Activated naive CD8-positive, alpha-beta T cell treated with anti-CD3 and anti-CD28 coated beads for 36 hours (primary cell): ENCODE data around the gene METTL9. TPM values are rescaled to one million over a fixed set of nuclear protein-coding genes. Genes with fewer than 3 reads are reported as not detected.
"Not testable (repeated sequence)": the region's sequence is repeated elsewhere in the genome, so short reads cannot be mapped to it uniquely, and the experiment has no call there.

ENCODE experiments used
- DNase-seq: peaks from one replicate; pipeline ENCODE4 v3.0.0; 2021
- H3K27ac Mint-ChIP-seq: one replicate; pipeline ENCODE4 v1.8.0; 2022; ENCODE audit warnings: mild to moderate bottlenecking, moderate library complexity, mixed read lengths
- H3K27me3 Mint-ChIP-seq: one replicate; pipeline ENCODE4 v1.8.0; 2022; ENCODE audit warnings: mild to moderate bottlenecking, mixed read lengths
- H3K36me3 Mint-ChIP-seq: one replicate; pipeline ENCODE4 v1.8.0; 2021; ENCODE audit warnings: mild to moderate bottlenecking, mixed read lengths
- H3K4me1 Mint-ChIP-seq: one replicate; pipeline ENCODE4 v1.8.0; 2021; ENCODE audit warnings: mixed read lengths
- H3K4me3 Mint-ChIP-seq: one replicate; pipeline ENCODE4 v1.8.0; 2022; ENCODE audit warnings: mild to moderate bottlenecking, moderate library complexity, mixed read lengths
- H3K9me3 Mint-ChIP-seq: one replicate; pipeline ENCODE4 v1.8.0; 2022; ENCODE audit warnings: mixed read lengths
- total RNA-seq, 2 experiments: library from RNA; stranded (reverse); gene quantifications; one replicate each; pipeline ENCODE4 v1.2.3, GENCODE V29; 2021

METTL9 gene
- total RNA-seq, 2 experiments from 2014 or later: 99.5 to 102 TPM

DNA sequence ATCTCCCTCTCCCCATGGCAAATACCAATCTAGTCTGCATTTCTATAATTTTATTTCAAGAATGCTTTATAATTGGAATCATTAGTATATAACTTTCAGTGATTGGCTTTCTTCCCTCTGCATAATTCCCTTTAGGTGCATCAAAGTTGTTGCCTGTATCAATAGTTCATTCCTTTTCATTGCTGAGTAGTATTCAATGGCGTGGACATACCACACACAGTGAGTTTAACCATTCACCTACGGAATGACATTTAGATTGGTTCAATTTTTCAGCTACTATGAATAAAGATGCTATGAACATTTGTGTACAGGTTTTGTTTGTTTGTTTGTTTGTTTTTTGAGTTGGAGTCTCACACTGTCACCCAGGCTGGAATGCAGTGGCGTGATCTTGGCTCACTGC is 74.1 kb downstream of the METTL9 start:
- H3K4me3 Mint-ChIP-seq: no peak overlapping the region
- H3K27ac Mint-ChIP-seq: no peak overlapping the region
- peaks cover 8% of the 10 kb centered on the region for H3K9me3 Mint-ChIP-seq
- no peak for DNase-seq
- H3K4me1 Mint-ChIP-seq: no peaks in the 10 kb centered on the region
- no peaks in the 10 kb centered on the region for H3K27me3 Mint-ChIP-seq
- H3K36me3 Mint-ChIP-seq: no peaks in the 10 kb centered on the region

DNA sequence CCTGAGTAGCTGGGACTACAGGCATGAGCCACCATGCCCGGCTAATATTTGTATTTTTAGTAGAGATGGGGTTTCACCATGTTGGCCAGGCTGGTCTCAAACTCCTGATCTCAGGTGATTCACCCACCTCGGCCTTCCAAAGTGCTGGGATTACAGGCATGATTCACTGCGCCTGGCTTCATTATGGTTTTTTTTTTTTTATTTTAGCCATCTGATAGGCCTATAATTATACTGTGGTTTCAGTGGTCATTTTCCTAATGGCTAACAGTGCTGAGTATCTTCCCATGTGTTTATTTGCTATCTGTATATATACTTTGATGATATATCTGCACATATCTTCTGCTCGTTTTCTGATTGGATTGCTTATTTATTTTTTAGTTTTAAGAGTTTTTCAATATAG is 75.1 kb downstream of the METTL9 start:
- H3K9me3 Mint-ChIP-seq, H3K4me3 Mint-ChIP-seq, H3K27ac Mint-ChIP-seq, H3K4me1 Mint-ChIP-seq, DNase-seq, H3K27me3 Mint-ChIP-seq, H3K36me3 Mint-ChIP-seq: not testable (repeated sequence)

DNA sequence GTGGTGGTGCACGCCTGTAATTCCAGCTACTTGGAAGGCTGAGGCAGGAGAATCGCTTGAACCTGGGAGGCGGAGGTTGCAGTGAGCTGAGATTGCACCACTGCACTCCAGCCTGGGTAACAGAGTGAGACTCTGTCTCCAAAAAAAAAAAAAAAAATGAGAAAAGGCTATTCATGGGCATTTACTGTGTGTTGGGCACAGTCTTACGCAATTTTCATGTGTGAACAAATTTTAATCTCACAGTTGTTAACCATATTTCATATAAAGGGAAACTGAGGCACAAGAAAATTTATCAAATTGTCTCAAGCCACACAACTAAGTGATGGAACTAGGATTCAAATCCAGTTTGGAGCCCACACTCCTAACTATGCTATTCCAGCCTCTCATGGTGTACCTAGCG is 81.3 kb downstream of the METTL9 start:
- DNase-seq, H3K27ac Mint-ChIP-seq, H3K36me3 Mint-ChIP-seq, H3K4me3 Mint-ChIP-seq, H3K4me1 Mint-ChIP-seq, H3K9me3 Mint-ChIP-seq, H3K27me3 Mint-ChIP-seq: not testable (repeated sequence)

DNA sequence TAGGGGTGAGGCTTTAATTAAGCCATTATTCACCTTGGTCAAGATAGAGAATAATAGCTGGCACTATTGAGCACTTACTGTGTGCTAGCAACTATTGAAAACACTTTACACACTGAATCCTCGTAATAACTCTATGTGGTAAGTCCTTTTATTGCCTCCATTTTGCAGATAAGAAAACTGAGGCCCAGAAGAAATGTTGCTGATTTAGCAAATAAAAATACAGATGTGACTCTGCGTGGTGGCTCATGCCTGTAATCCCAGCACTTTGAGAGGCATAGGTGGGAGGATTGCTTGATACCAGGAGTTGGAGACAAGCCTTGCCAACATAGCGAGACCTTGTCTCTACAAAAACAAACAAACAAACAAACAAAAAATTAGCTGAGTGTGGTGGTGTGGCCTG is 83.8 kb downstream of the METTL9 start:
- DNase-seq: no peak
- no peaks in the 10 kb centered on the region for H3K27me3 Mint-ChIP-seq
- no peaks in the 10 kb centered on the region for H3K36me3 Mint-ChIP-seq
- no peak overlapping the region for H3K4me3 Mint-ChIP-seq
- H3K9me3 Mint-ChIP-seq: no peaks in the 10 kb centered on the region
- H3K27ac Mint-ChIP-seq: no peak overlapping the region
- no peaks in the 10 kb centered on the region for H3K4me1 Mint-ChIP-seq

DNA sequence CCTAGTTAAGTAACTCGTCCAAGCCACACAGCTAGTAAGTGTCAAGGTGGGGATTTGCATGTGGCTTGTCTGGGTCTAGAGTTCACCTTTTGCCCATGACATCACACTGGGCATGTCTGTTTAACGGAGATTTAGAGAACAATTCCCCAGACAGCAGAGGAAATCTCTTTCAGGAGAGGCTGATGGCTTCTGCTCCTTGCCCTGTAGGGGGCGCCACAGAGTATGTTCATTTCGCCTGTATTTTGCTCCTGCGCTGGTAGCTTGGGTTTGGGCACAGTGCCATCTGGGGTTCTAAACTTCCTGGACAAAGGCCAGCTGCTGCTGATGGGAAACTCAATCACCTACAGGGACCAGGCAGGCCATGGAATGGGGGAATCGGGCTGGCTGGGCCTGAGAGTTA is 84.8 kb downstream of the METTL9 start:
- H3K36me3 Mint-ChIP-seq: no peaks in the 10 kb centered on the region

DNA sequence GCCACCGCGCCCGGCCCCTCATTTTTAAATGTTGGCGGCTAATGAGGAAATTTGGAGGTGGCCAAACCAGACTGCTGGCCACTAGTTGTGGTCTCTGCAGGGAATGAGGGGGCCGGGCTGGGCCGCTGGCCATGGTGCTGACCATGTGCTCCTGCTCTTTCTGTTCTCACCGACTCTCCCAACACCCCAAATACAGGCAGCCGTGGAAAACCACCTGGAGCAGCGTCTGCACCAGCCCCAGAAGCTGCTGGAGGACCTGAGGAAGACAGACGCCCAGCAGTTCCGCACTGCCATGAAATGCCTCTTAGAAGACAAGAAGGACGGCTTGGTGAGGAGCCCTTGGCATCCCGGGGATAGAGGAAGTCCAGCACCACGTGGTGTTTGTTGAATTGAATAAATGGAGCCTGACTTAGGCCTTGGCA is 85.7 kb downstream of the METTL9 start:
- H3K27ac Mint-ChIP-seq: no peak overlapping the region
- H3K27me3 Mint-ChIP-seq: no peaks in the 10 kb centered on the region
- no peaks in the 10 kb centered on the region for H3K9me3 Mint-ChIP-seq
- H3K36me3 Mint-ChIP-seq: no peaks in the 10 kb centered on the region
- H3K4me1 Mint-ChIP-seq: no peaks in the 10 kb centered on the region
- H3K4me3 Mint-ChIP-seq: no peak overlapping the region
- no peak for DNase-seq

More for the DNA sequence above, 84.8 kb downstream of the METTL9 start:
- DNase-seq: peak; percentile 34
- H3K4me3 Mint-ChIP-seq: no peak overlapping the region
- H3K27ac Mint-ChIP-seq: no peak overlapping the region
- H3K4me1 Mint-ChIP-seq: no peaks in the 10 kb centered on the region
- no peaks in the 10 kb centered on the region for H3K27me3 Mint-ChIP-seq
- H3K9me3 Mint-ChIP-seq: no peaks in the 10 kb centered on the region

DNA sequence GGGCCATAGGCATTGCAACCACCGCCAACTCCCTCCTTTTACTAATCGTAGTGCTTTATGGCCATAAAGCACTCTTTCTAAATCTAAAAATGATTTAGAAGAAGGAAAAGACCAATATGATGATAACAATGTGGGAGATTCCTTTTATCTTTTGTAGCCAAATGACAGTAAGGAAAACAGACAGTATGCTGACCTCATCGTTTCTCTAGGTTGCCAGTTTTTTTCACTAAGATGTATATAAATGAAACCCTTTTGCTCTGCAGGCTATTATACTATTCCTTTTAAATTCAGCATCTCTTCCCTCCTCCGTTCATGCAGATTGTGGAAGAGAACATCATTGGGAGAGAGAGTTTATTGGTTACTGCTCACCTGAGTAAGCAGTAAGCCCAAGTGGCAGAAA is 89.7 kb downstream of the METTL9 start:
- Mint-ChIP-seq H3K4me1 (no peaks in the 10 kb centered on the region), H3K9me3 (no peaks in the 10 kb centered on the region), H3K36me3 (no peaks in the 10 kb centered on the region), H3K27me3 (no peaks in the 10 kb centered on the region), H3K4me3 (no peak overlapping the region), H3K27ac (no peak overlapping the region)
- no peak for DNase-seq

DNA sequence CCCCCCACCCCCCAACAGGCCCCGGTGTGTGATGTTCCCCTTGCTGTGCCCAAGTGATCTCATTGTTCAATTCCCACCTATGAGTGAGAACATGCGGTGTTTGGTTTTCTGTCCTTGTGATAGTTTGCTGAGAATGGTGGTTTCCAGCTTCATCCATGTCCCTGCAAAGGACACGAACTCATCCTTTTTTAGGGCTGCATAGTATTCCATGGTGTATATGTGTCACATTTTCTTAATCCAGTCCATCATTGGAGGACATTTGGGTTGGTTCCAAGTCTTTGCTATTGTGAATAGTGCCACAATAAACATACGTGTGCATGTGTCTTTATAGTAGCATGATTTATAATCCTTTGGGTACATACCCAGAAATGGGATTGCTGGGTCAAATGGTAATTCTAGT is 91.6 kb downstream of the METTL9 start:
- not testable (repeated sequence) for H3K27ac Mint-ChIP-seq, H3K9me3 Mint-ChIP-seq, DNase-seq, H3K4me1 Mint-ChIP-seq, H3K4me3 Mint-ChIP-seq, H3K36me3 Mint-ChIP-seq, H3K27me3 Mint-ChIP-seq

DNA sequence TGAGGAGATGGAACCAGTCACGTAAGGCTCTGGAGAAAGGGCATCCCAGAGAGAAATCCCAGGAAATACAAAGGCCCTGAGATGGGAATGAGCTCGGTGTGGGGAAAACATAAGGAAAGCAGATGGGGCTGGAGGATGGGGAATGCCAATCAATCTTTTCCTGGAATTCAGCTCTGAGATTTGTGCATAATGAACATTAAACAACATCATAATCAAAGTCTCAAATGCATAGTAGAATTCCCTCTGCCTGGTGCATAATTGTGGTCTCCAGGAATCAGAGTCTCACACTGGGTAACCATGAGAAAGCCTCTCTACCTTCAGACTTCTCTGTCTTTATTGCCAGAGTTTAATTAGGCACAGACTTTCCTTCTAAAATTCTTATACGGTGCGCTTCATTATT is 95.2 kb downstream of the METTL9 start:
- no peaks in the 10 kb centered on the region for H3K27me3 Mint-ChIP-seq
- DNase-seq: no peak
- H3K27ac Mint-ChIP-seq: no peak overlapping the region
- H3K4me3 Mint-ChIP-seq: no peak overlapping the region
- H3K4me1 Mint-ChIP-seq: no peaks in the 10 kb centered on the region
- H3K9me3 Mint-ChIP-seq: no peaks in the 10 kb centered on the region
- H3K36me3 Mint-ChIP-seq: no peaks in the 10 kb centered on the region

DNA sequence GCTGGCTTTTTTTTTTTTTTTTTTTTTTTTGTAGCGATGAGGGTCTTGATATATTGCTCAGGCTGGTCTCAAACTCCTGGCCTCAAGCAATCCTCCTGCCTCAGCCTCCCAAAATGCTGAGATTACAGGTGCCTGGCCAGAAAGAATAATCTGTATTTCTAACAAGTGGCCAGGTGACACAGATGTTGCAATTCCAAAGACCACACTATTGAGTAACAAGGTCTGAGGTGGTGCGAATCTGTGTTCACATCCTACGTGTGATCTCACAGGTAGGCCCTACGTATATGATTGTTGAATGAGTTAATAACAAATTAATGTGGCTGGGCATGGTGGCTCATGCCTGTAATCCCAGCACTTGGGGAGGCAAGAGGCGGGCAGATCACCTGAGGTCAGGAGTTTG is 97.7 kb downstream of the METTL9 start:
- H3K27me3 Mint-ChIP-seq: no peaks in the 10 kb centered on the region
- H3K4me1 Mint-ChIP-seq: no peaks in the 10 kb centered on the region
- no peak overlapping the region for H3K27ac Mint-ChIP-seq
- H3K4me3 Mint-ChIP-seq: no peak overlapping the region
- H3K36me3 Mint-ChIP-seq: no peaks in the 10 kb centered on the region
- no peak for DNase-seq
- no peaks in the 10 kb centered on the region for H3K9me3 Mint-ChIP-seq

DNA sequence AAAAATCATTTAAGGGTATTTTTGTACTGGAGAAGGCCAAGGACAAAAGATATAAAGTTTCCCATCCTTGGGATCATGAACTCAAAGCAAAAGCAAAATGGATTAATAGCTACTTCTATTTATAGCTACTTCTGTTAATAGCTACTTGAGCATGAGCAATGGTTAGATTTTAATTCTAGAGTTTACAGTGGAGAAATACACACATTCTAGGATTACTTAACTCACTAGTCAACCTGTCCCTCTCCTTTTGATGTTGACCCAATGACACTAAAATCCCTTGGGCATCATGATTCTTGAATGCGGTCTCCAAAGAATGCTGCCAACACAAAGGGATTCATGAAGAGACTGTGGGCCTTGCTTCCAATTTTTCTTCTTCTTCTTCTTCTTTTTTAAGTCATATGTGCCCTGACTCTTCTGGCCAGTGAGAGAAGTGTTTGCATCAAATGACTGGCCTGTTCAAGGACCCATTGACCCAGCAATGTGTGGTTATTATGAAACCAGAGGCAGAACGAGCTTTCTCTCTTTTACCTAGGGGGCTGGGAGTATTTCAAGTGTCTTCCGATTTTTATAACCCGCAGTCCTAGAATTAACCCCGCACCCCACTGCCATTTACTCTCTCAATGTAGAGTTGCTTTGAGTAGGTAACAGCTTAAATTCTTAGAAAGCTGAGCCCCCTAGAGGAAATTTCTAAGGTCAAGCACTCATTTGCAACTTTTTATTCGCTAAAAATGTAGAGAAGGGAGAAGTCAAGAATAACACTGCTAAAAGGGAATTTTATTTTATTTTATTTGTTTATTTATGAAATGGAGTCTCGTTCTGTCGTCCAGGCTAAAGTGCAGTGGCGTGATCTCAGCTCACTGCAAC is 99.0 kb downstream of the METTL9 start:
- DNase-seq: no peak
- no peaks in the 10 kb centered on the region for H3K4me1 Mint-ChIP-seq
- H3K27me3 Mint-ChIP-seq: no peaks in the 10 kb centered on the region
- no peaks in the 10 kb centered on the region for H3K36me3 Mint-ChIP-seq
- no peaks in the 10 kb centered on the region for H3K9me3 Mint-ChIP-seq
- H3K27ac Mint-ChIP-seq: no peak overlapping the region
- H3K4me3 Mint-ChIP-seq: no peak overlapping the region

DNA sequence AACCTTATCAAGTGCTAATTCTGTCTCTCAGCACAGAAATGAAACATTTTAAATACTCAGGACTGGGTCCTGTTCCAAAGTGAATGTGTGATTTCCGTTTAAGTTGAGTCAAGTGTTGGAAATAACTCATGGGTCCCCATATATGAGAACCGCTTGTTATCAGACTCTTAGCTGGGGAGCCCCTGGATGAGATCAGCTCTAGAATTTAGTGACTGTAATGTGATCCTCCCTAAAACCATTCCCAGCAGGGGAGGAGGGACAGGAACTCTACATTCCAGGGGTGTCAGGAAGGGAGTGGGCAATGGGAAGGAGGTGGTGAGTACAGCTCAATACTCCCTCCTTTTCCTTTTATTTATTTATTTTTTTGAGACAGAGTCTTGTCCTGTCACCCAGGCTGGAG is 101.9 kb downstream of the METTL9 start:
- H3K36me3 Mint-ChIP-seq: no peaks in the 10 kb centered on the region
- no peak for DNase-seq
- H3K4me1 Mint-ChIP-seq: no peaks in the 10 kb centered on the region
- no peak overlapping the region for H3K27ac Mint-ChIP-seq
- H3K4me3 Mint-ChIP-seq: no peak overlapping the region
- no peaks in the 10 kb centered on the region for H3K27me3 Mint-ChIP-seq
- no peaks in the 10 kb centered on the region for H3K9me3 Mint-ChIP-seq

DNA sequence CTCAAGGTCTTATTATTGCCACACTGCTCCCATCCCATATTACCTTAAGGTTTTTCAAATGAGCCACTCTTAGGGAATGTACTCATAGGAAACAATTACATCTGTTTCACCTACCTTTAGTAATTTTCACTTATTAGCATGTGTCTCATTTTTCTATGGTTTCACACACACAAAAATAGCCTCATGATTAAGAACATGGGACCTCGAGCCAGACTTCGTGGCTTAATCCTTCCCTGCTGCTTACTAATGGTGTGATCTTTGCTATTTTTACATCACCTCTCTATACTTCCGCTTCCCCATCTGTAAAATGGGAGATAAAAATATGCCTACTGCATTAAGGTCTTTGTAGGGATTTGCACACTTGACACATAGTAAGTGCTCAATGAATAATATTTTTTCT is 102.9 kb downstream of the METTL9 start:
- no peaks in the 10 kb centered on the region for H3K4me1 Mint-ChIP-seq
- no peaks in the 10 kb centered on the region for H3K27me3 Mint-ChIP-seq
- no peaks in the 10 kb centered on the region for H3K9me3 Mint-ChIP-seq
- no peak overlapping the region for H3K4me3 Mint-ChIP-seq
- no peaks in the 10 kb centered on the region for H3K36me3 Mint-ChIP-seq
- H3K27ac Mint-ChIP-seq: no peak overlapping the region
- DNase-seq: no peak

DNA sequence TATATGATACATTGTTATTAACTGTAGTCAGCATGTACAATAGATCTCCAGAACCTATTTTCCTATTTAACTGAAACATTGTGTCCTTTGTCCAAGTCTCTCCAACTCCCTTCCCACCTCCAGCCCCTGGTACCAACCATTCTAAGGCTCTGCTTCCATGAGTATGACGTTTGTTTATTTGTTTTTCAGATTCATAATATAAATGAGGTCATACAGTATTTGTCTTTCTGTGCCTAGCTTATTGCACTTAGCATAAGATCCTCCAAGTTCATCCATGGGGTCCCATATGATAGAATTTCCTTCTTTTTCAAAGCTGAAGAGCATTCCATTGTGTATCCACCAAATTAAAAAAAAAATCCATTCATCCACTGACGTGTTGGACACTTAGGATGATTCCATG is 103.8 kb downstream of the METTL9 start:
- no peak for DNase-seq

DNA sequence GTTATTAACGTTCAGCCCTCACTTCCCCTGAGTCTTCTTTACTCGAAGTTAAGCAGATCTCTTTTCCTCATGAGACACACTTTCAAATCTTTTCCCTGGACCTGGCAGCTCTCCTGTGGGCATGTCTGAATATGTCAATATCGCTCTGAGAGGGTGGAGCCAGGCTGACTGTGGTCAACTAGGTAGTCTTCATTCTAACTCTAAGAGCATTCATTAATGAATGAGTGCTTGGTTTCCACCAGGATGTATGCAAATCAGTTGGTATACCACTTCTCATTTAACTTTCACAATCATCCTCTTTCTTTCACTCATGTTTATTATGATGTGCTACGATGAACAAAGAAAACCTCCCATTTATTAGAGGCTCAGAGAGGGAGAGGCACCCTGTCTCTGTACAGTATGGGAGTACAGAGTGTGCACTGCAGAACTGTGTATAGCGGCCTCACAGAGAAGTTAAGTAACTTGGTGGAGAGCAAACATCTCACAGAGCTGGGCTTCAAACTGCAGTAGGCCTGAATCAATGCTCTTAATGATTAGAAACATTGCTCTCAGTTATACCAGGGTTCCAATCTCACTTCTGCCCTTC is 104.3 kb downstream of the METTL9 start:
- Mint-ChIP-seq H3K36me3 (no peaks in the 10 kb centered on the region), H3K27me3 (no peaks in the 10 kb centered on the region), H3K4me1 (no peaks in the 10 kb centered on the region), H3K27ac (no peak overlapping the region), H3K9me3 (no peaks in the 10 kb centered on the region), H3K4me3 (no peak overlapping the region)
- DNase-seq: no peak

More for the DNA sequence above, 103.8 kb downstream of the METTL9 start:
- Mint-ChIP-seq H3K36me3 (no peaks in the 10 kb centered on the region), H3K4me3 (no peak overlapping the region), H3K9me3 (no peaks in the 10 kb centered on the region), H3K27ac (no peak overlapping the region), H3K27me3 (no peaks in the 10 kb centered on the region), H3K4me1 (no peaks in the 10 kb centered on the region)

DNA sequence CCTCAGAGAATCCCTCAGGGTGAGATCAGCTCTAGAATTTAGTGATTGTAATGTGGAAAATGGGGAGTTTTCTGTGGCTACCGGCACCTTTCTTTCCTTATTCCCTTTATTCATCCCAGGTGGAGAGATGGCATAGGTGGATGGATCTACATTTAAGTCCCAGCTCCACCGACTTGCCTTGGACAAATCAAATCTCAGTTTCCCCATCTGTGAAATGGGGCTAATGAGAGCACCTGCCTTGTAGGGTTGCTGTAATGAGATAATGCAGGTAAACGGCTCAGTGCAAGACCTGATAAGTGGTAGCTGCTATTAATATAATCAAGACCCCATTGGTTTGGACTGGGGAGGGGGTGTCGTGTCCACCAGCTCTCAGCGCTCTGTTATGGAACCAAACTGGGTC is 104.9 kb downstream of the METTL9 start:
- no peaks in the 10 kb centered on the region for H3K4me1 Mint-ChIP-seq
- no peaks in the 10 kb centered on the region for H3K36me3 Mint-ChIP-seq
- no peak for DNase-seq
- no peak overlapping the region for H3K27ac Mint-ChIP-seq
- H3K4me3 Mint-ChIP-seq: no peak overlapping the region
- no peaks in the 10 kb centered on the region for H3K27me3 Mint-ChIP-seq
- no peaks in the 10 kb centered on the region for H3K9me3 Mint-ChIP-seq
